ENCODE results near the gene OR51B2.
"Not testable (repeated sequence)": the region's sequence is repeated elsewhere in the genome, so short reads cannot be mapped to it uniquely, and the experiment has no call there.

OR51B2 gene

DNA sequence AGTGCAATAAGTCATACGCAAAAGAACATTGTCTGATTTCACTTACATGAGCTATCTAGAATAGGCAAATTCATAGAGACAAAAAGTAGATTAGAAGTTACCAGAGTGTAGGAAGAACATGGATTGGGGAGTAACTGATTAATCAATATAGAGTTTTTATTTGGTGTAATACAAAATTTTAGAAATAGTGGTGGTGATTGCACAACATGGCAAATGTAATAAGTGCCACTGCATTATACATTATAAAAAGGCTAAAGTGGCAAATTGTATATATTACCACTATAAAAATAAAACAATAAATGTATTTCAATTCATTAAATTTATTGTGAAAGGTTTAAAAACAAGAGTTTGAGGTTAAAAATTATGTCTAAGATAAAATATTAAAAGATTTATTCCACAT is 13.7 kb downstream of the OR51B2 start:
- DNase-seq (ENCODE audit: low read depth) = no peak

DNA sequence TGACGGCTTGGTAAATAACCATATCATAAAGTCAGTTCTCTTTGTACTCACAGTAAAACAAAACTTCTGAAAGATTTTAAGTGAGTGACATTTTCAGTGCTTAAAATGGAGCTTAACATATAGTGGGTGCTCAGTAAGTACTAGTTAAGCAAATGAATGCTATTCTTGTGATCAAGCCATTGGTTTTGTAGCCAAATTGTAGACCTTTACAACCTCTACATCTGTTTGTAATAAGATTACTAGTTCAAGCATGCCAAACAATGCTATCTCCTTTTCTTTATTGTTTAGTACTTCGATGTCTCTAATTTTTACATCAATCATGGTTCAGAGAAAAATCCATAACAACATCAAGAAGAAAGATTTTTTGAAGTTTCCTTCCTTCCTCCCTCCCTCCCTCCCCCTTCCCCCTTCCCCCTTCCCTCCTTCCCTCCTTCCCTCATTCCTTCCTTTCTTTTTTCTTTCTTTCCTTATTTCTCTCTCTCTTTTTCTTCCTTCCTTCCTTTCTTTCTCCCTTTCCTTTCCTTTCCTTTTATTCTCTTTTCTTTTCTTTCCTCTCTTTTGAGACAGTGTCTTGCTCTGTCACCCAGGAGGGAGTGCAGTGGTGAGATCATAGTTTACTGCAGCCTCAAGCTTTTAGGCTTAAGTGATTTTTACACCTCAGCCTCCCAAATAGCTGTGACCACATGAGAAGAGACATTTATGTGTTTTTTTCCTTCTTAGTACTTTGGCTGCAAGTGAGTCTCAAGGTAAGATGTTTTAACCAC is 16.7 kb downstream of the OR51B2 start:
- DNase-seq (ENCODE audit: low read depth) = no peak

DNA sequence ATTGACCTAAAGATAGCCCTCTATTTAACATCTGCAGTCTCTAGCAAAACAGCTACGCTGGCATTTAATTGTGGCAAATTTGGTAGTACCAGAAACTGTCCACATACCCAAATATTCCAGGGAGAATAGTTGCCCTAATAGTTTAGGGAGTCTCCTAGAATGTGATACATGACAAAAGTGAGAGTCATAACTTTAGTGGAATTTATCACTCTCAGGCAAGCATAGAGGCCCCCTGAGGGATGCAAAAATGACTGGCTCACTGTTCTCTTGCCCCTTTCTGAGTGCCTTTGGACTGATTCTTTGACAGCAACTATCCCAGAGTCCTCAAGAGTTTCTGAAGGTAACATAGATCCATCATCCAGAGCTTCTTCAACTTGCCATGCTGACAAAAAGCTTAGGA is 20.1 kb downstream of the OR51B2 start:
- DNase-seq (ENCODE audit: low read depth) = no peak

GRCh38 chr11:5303626-5304025 is 20.5 kb downstream of the OR51B2 start:
- no peak for DNase-seq (ENCODE audit: low read depth)

- DNase-seq (ENCODE audit: low read depth) = no peak
These were observed 22.3 kb downstream of the OR51B2 start, which contains the start of gene OR51B4 for GRCh38 chr11:5301846-5302245. OR51B4 (minus strand) TSS chr11:5301946; CDS start chr11:5301946, 0 bp downstream.

- DNase-seq (ENCODE audit: low read depth) = no peak
These were observed 23.8 kb downstream of the OR51B2 start for GRCh38 chr11:5300251-5300650.

DNA sequence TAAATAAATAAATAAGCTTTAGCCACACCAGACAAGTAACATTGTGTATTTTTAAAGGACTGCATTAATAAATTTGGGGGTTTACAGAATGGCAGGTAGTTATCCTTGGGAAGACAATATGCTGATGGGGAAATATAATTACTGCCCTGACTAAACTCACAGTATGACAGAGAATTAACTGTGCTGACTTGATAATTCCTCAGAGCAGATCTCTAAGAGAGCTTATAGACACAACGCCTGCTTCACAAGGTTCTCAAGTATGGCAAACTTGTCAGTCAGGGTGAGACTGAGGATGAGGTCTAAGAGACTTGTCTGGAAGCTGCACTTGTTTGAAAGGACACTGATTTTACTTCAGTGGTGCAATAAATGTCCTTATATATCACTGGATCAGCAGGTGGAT is 25.6 kb downstream of the OR51B2 start:
- no peak for DNase-seq (ENCODE audit: low read depth)

DNA sequence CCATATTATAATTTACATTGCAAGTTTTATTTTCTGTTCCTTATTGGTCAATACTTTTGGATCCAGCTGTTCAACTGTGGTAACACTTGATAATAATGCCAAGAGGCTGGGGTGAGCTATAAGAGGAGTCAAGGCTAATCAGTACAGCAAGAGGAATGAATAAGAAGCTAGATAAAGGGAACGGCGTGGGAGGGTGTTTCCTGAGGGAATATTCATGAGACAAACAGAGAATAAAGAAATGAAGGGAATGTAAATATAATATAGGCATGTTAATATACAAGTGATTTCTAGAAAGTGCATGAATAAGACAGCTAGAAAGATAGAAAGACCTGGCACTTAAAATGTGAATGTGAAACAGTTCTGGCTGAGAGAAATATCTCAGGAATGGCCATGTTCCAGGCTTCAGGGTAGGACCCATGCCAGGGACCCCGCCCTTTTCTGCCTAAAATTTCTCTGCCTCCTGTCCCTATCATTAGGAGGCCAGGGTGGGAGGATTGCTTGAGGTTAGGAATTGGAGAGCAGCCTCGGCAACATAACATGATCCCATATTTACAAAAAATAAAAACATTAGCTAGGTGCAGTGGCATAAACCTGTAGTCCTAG is 26.3 kb downstream of the OR51B2 start:
- DNase-seq (ENCODE audit: low read depth) = no peak

DNA sequence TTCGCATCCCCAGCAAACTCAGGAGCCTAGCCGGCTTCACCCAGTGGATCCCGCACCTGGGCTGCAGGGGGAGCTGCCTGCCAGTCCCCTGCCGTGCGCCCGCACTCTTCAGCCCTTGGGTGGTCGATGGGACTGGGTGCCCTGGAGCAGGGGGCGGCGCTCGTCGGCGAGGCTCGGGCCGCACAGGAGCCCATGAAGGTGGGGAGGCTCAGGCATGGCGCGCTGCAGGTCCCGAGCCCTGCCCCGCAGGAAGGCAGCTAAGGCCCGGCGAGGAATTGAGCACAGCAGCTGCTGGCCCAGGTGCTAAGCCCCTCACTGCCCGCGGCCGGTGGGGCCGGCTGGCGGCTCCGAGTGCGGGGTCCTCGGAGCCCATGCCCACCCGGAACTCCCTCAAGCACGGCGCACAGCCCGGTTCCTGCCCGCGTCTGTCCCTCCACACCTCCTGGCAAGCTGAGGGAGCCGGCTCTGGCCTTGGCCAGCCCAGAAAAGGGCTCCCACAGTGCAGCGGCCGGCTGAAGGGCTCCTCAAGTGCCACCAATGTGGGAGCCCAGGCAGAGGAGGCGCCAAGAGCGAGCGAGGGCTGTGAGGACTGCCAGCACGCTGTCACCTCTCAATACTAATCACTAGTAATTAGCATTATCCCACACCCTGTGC is 29.6 kb downstream of the OR51B2 start:
- DNase-seq (ENCODE audit: low read depth) = not testable (repeated sequence)

DNA sequence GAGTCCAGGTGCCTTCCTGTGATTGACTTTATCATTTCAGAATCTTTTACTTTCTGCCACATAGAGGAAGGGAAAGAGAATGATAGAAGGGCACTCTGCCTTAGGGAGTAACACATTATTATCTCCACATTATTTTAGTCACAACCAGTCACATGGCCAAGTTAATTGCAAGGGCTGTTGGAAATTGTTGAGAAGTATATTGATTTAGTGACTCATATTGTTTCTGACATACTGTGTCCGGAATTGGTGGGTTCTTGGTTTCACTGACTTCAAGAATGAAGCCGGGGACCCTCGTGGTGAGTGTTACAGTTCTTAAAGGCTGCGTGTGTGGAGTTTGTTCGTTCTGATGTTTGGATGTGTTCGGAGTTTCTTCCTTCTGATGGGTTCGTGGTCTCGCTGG is 31.1 kb downstream of the OR51B2 start:
- no peak for DNase-seq (ENCODE audit: low read depth)

- DNase-seq (ENCODE audit: low read depth) = no peak
These were observed 32.8 kb downstream of the OR51B2 start for GRCh38 chr11:5291207-5291838.

- DNase-seq (ENCODE audit: low read depth) = no peak
These were observed 34.0 kb downstream of the OR51B2 start for GRCh38 chr11:5290106-5290505.

- DNase-seq (ENCODE audit: low read depth) = no peak
These were observed 34.4 kb downstream of the OR51B2 start for GRCh38 chr11:5289696-5290095.

DNA sequence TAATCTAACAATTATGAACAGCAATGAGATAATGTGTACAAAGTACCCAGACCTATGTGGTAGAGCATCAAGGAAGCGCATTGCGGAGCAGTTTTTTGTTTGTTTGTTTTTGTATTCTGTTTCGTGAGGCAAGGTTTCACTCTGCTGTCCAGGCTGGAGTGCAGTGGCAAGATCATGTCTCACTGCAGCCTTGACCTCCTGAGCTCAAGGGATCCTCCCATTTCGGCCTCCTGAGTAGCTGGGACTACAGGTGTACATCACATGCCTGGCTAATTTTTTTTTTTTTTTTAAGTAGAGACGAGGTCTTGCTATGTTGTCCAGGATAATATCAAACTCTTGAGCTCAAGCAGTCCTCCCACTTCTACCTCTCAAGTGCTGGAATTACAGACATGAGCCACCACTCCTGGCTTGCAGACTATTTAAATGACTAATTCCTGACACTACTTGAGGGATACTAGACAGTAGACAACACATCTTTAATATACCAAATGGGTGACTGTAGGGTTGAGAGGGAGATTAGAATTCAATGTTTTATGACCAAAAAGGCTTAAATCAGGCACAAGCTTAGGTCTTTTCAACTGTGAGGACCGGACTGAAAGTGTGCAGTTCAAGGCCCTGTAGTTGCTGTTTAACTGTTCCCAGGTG is 35.1 kb downstream of the OR51B2 start:
- DNase-seq (ENCODE audit: low read depth) = no peak

GRCh38 chr11:5288108-5288905 is 35.8 kb downstream of the OR51B2 start:
- no peak for DNase-seq (ENCODE audit: low read depth)

DNA sequence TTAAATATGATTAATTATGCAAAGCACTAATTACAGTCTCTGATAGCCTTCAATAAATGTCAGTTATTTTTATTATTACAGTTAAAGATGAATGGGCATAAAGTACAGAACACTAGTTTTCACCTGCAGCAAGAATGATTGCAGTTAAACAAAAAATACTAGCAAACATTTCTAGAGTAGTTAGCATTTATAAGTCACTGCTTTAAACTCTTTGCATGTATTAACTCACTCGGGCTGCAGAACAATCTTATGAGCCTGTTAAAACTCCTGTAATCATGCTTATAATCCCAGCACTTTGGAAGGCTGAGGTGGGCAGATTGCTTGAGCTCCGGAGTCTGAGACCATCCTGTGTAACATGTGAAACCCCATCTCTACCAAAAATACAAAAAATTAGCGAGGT is 37.2 kb downstream of the OR51B2 start:
- DNase-seq (ENCODE audit: low read depth) = no peak

- no peak for DNase-seq (ENCODE audit: low read depth)
These were observed 37.7 kb downstream of the OR51B2 start for GRCh38 chr11:5286351-5286750.

GRCh38 chr11:5285703-5286340 is 38.3 kb downstream of the OR51B2 start:
- no peak for DNase-seq (ENCODE audit: low read depth)

DNA sequence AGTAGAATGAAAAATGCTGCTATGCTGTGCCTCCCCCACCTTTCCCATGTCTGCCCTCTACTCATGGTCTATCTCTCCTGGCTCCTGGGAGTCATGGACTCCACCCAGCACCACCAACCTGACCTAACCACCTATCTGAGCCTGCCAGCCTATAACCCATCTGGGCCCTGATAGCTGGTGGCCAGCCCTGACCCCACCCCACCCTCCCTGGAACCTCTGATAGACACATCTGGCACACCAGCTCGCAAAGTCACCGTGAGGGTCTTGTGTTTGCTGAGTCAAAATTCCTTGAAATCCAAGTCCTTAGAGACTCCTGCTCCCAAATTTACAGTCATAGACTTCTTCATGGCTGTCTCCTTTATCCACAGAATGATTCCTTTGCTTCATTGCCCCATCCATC is 39.5 kb downstream of the OR51B2 start:
- no peak for DNase-seq (ENCODE audit: low read depth)

DNA sequence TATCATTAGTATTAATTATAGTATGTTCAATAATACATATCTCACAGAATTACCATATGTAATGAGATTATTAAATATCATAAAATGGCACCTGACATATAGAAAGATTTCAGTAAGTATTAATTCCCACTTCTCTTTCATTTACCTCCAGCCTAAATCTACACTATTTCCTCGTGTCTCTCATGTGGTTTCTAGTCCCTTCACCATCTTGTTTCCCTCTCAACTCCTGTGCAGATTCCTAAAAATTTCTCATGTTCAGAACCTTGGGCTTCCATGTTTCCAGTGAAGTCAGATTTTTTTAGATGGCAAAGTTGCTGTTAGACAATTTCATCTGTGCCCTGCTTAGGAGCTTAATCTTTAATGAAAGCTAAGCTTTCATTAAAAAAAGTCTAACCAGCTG is 40.2 kb downstream of the OR51B2 start:
- DNase-seq (ENCODE audit: low read depth) = no peak

DNA sequence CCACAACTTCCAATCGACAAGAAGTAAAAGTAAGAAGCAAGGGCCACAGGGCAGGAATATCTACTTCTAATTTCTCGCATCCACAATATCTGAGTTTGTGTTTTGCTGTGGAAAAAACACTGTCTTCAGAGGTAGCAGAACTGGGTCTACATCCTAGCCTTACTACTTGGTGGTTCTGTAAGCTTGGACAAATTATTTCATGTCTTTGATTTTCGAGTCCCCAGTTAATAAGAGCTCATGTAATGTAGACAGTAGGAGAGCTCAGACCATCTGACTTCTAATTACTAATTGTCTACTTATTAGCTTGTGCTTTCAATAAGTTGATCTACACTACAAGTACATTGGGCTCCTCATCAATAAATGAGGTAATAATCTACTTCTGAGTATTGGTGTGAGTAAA is 41.0 kb downstream of the OR51B2 start:
- no peak for DNase-seq (ENCODE audit: low read depth)

Measured in stimulated activated CD8-positive, alpha-beta memory T cell treated with anti-CD3 and anti-CD28 coated beads, Interleukin-4, amount 100 ng/mL, for 24 hours (primary cell).